HG02759 (cell line): ENCODE measurements around the gene ARSA.
"Not testable (repeated sequence)": the region's sequence is repeated elsewhere in the genome, so short reads cannot be mapped to it uniquely, and the experiment has no call there.

Experiments used
- ATAC-seq: cut with Tn5 transposase; IDR thresholded peaks from one replicate; pipeline ENCODE4 v1.9.1; 2021; ENCODE audit warnings: mild to moderate bottlenecking, moderate library complexity; ENCODE audit not compliant: unreplicated experiment

The ARSA gene

DNA sequence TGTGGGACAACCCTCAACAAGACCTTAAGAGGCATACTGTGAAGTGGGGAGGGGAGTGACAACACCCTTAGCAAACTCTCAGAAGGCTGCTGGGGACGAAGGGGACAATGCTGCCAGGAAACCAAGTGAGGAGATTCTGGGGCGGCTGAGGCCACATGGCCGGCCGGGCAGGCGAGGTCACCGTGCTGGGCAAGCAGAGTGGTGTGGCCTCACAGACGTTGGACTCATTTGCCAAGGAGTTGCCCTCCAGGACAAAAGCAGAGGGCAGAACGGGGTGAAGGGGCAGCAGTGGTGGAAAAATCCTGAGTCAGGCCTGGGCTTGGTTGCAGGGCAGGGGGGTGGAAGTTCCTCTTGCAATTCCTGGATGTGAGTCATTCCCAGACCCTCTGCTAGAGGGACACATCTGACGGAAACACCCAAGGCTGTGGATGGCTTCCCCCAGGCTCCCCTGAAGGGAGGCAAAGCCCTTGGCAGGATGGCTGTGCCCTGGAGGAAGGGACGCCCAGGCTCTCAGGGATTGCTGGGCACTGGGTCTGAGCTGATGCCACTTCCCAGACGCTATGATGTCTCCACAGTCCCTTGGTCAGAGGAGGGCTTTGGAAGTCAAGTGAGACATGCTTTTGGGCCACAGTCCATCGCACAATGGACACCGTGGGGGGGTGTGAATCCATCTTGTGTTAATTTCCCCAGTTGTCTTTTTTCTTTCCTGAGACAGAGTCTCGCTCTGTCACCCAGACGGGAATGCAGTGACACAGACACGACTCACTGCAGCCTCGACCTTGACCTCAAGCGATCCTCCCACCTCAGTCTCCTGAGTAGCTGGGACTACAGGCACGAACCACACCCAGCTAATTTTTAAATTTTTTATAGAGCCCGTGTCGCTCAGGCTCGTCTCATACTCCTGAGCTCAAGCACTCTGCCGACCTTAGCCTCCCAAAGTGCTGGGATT is 28.4 kb upstream of the ARSA start:
- ATAC-seq = no peak

DNA sequence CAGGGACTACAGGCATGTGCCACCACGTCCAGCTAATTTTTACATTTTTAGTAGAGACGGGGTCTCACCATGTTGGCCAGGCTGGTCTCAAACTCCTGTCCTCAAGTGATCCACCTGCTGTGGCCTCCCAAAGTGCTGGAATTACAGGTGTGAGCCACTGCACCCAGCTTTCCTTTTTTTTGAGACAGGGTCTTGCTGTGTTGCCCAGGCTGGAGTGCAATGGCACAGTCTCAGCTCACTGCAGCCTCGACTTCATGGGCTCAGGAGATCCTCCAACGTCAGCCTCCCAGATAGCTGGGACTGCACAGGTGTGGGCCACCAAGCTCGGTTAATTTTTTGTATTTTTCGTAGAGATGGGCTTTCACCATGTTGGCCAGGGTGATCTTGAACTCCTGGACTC is 26.7 kb upstream of the ARSA start:
- not testable (repeated sequence) for ATAC-seq

DNA sequence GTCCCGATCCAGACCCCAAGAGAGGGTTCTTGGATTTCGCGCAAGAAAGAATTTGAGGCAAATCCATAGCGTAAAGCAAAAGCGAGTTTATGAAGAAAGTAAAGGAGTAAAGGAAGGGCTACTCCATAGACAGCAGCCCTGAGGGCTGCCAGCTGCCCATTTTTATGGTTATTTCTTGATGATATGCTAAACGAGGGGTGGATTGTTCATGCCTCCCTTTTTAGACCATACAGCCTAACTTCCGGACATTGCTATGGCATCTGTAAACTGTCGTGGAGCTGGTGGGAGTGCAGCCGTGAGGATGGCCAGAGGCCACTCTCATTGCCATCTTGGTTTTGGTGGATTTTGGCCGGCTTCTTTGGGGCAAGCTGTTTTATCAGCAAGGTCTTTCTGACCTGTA is 25.3 kb upstream of the ARSA start:
- ATAC-seq = no peak

DNA sequence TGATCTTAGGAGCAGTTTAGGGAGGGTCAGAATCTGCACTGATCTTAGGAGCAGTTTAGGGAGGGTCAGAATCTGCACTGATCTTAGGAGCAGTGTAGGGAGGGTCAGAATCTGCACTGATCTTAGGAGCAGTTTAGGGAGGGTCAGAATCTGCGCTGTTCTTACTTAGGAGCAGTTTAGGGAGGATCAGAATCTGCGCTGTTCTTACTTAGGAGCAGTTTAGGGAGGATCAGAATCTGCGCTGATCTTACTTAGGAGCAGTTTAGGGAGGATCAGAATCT is 15.8 kb upstream of the ARSA start:
- ATAC-seq = not testable (repeated sequence)

DNA sequence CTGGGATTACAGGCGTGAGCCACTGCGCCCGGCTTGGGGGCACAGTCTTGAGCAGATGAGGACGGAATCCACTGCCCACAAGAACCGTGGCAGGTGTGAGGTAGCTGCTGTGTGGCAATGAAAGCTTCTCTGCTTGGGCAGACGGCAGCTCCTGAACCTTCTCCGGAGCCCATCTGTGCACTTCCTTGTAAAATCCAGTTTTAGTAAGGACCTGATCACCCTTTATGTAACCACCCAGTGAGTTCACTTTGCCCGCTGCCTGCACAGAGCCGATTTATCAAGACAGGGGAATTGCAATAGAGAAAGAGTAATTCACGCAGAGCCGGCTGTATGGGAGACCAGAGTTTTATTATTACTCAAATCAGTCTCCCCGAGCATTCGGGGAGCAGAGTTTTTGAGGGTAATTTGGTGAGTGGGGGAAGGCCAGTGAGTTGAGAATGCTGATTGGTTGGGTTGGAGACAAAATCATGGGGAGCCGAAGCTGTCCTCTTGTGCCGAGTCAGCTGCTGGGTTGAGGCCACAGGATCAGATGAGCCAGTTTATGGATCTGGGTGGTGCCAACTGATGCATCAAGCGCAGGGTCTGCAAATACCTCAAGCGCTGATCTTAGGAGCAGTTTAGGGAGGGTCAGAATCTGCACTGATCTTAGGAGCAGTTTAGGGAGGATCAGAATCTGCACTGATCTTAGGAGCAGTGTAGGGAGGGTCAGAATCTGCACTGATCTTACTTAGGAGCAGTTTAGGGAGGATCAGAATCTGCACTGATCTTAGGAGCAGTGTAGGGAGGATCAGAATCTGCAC is 15.3 kb upstream of the ARSA start:
- ATAC-seq = not testable (repeated sequence)

DNA sequence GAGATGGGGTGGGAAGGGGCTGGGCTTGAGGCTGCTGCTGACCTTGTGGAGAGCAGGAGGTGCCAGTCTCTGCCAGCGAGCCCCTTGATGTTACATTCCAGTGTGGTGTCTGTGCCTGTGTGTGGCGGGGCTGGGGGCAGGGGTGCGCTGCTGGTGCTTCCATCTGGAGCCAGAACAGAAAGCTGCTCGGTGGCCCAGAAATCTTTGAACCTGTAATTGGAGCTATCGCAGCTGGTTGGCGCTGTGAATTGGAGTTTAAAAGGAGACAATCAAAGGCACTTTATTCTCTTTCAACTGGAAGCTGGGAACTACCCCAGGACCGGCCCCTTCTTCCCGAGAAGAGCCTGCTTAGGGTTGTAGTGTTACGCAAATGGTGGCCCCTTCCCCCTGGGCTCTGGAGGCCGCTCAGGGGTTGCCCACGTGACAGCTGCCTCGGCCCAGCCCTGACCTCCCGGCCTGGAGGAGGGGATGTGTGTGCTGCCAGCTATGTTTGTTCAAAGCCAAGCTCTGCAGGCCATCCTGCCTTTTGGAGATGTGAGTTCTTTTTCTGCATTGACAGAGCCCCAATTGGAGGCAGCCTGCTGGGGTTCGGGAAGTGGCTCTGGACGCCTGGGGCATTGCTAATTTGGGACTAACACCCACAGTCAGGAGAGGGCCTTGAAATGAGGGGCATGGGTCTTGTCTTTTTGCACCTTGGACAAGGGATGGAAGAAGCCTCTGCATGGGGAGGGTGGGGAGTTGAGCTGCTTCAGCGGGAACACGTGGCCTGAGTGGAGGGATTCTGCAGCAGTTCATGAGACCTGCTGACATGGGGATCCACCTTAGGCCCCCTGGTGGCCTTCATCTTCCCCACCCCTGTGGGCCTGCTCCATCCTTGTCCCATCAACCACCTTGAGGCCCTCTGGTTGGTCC is 14.0 kb upstream of the ARSA start:
- ATAC-seq = no peak

DNA sequence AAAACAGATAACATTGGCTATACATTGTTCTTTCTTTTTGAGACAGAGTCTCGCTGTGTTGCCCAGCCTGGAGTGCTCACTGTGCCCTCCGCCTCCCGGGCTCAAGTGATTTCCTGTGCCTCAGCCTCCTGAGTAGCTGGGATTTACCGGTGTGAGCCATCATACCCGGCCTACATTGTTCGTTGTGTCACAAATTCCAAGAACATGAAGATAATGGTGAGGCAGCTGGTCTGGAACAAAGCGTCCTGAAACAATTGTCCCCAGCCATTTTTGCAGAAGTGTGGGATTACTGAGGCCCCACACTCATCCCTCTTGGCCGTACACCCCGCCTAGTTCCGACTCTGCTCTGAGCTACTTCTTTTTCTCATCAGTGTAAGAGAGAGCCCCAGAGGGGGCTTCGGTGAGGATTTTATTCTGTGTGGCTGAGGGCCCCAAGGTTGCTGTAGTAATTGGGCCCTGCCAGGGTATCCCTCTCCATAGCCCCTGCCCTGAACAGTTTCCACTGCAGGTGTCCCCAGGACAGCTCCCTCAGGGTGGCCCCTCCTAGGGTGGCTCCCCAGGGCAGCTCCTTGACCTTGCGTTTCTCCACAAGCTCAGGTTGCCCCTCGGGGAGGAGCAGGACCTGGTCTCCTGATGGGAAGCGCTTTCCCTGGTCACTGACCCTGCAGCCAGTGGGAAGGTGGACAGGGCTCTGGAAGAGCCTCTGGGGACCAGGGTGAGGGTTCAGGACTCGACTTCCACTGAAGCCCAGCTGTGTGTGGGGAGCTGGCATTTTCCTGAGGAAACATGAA is 13.1 kb upstream of the ARSA start:
- no peak for ATAC-seq

DNA sequence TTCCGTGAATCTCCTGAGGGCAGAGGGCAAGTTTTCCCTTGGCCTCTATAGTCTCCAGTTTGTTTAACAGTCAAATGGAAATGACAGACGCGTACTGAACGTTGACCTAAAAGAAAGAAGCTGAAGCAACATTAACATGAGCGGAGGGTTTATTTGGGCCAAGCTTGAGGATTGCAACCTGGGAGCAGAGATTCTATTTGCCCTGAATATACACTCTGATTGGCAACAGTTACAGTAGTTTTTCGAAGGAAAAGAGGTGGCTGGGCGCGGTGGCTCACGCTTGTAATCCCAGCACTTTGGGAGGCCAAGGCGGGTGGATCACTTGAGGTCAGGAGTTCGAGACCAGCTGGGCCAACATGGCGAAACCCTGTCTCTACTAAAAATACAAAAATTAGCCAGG is 12.3 kb upstream of the ARSA start:
- not testable (repeated sequence) for ATAC-seq

DNA sequence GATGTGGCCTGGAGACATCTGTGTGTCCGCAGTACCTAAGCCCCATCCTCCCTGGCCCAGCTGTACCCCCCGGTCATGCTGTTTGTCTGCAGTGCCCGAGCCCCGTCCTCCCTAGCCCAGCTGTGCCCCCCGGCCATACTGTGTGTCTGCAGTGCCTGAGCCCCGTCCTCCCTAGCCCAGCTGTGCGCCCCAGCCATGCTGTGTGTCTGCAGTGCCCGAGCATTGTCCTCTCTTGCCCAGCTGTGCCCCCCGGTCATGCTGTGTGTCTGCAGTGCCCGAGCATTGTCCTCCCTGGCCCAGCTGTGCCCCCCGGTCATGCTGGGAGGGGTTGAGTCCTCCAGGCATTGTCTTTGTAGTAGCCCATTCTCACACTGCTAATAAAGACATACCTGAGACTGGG is 7.6 kb upstream of the ARSA start:
- no peak for ATAC-seq

DNA sequence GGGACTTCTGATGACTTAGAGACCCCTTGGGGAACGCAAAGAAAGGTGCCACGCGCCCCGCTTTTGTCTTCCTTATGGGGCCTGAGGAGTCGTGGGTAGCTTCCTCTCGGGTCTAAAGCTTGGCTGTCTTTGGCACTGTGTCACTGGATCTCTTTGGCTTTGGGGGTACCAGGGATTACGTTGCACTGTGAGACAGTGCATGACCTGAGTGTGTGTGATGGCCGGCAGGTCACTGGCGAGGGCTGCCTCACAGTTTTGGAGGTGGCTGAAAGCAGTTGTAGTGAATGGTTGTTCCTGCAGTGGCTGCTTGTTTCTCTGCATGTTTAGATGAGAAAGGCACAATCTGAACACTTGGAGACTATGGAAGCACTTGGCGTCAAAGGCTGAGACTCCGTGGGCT is 5.8 kb upstream of the ARSA start:
- ATAC-seq = no peak

DNA sequence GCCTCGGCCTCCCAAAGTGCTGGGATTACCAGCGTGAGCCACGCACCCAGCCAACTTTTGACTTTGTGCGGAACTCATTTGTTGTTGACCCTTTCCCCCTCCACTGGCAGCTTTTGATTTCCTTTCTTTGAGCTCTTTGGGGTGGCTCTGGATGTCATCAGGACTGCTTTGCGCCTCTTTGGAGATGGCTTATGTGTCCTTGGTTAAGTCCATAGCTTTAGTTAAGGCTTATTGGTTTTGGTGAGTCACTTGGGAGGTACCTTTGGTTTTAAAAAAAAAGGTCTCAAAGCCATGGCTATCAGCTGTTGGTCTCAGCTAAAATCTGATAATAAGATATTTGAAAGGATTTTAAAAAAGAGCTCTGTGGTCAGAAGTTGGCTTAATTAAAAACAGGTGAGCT is 5.1 kb upstream of the ARSA start:
- ATAC-seq = no peak

DNA sequence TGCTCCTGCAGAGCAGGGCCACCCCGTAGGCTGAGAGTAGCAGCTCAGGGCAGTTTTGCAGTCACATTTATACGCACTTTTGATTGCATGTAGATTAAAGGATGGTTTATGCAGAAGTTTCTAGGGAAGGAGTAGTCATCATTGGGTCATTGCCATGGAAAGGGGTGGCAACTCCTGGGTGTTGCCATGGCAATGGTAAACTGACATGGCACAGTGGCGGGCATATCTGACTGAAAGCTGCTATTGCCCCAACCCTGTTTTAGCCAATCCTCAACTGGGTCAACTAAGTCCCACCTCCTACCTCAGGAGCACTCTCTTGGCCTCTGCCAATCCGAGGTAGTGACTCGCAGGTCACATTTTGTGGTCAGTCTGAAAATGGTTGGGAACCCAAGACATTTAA is 2.4 kb upstream of the ARSA start:
- no peak for ATAC-seq

DNA sequence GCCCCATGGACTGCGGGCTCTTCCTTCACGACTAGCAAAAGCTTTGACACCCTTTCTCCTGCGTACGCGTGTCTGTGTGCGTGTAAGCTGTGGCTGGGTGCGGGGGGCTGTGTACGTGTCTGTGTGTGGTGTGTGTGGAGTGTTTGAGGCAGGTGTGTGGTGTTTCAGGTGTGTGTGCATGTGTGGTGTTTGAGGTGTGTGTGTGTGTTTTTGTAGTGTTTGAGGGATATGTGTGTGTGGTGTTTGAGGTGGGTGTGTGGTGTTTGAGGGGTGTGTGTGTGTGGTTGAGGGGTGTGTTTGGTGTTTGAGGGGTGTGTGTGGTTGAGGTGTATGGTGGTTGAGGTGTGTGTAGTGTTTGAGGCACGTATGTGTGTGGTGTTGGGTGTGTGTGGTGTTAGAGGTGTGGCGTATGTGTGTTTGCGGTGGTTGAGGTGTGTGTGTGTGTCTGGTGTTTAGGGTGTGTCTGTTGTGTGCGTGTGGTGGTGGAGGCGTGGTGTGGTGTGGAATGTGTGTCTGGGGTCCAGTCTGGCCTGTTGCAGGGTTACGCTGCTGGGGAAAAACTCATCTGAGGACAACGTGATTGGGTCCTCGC is 687 bp upstream of the ARSA start:
- ATAC-seq = no peak

DNA sequence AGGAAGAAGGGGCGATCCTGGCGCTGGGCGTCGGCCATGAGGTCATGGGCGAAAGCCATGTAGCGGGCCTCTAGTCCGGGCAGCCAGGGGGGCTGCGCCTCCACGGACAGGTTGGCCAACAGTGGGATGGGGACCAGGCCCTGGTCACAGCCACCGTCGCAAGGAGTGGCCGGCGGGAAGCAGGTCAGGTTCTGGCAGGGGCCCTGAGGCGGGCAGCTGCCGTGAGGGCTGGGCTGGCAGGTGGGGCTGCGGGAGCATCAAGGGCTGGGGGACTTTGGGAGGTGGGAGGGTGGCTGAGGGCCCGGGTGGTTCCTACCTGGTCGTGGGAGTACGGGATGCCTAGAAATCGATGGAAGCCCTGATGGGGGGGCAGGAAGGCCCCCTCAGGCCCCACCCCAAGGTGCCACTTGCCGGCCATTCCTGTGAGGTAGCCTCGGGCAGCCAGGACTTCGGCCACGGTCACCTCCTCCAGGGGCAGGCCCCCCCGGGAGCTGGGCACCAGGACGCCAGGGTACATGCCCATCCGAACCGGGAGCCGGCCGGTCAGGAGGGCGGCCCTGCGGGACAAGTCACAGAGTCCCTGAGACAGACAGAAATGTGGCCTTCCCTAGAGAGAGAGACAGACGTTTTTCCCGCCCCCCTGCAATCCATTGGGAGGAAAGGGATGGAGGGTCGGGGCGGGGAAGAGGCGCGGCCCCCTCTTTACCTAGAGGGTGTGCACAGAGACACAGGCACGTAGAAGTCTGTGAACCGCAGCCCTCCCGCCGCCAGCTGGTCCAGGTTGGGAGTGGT is 906 bp downstream of the ARSA start:
- ATAC-seq = no peak

DNA sequence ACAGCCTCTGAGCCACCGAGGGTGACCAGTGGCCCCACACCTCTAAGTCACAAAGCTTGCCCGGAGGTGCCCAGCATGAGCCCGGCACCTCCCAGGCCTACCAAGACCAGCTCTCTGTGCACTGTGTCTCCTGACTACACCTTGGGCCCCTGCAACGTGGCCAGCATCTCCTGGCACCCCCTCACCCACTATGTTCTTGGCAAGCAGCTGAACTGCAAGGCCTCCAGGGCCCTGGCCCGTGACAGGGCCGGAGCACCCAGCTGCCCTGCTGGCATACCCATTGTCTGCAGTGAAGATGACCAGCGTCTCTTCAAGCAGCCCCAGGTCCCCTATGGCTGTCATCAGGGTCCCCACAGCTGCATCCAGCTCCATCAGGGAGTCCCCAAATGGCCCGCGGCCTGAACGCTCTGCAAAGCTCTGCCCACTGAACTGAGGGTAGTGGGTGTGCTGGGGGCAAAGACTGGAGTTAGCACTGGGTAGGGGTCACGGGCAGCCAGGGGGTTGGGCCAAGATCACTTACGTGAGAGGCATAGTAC is 1.6 kb downstream of the ARSA start:
- no peak for ATAC-seq

DNA sequence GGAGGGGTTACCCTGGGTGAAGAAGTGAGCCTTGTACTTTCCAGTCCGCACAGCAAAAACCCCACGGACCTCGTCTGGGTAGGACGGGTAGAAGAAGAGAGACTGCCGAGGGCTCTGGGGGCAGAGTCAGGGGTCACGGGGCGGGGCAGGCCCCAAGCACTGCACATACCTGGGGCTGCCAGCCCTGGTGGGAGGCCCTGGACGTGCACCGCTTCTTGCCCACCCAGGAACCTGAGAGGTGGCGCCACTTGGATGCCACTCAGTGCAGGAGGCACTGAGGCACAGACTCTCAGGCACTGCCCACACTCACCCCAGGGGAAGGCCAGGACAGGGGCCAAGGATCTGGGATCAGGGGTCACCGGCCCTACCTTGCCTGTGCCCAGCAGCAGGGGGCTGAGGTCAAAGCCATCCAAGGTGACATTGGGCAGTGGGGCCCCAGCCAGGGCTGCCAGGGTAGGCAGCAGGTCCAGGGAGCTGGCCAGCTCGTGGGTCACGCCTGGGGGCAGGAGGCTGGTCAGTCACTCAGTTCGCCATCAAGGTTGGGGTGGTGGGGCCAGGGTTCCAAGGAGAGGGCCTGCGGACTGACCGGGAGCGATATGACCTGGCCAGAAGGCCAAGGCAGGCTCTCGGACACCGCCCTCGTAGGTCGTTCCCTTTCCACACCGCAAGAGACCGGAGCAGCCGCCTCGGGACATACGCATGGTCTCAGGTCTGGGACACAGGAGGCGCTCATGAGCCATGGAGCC is 2.2 kb downstream of the ARSA start:
- ATAC-seq = no peak

DNA sequence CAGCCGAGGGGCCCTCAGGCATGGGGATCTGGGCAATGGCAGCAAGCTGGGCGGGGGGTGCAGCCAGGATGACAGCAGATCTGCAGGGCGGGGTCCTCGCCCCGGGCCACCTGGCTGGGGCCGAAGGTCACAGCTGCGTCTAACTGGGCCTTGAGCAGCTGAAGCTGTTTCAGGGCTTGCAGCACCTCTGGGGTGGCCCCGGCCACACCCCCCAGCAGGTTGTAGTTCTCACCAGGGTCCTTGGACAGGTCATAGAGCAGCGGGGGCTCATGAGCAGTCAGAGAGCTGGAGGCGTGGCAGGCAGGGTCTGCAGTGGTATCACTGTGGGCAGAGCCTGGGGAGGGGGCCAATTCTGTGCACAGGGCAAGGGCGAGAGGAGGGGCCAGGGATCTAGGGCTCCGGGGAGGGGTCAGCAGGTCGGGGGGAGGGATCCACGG is 2.8 kb downstream of the ARSA start:
- no peak for ATAC-seq
